Activated CD8-positive, alpha-beta memory T cell treated with anti-CD3 and anti-CD28 coated beads, Interleukin-2, amount 50 U/mL, for 24 hours (primary cell): ENCODE results near the gene ACBD6.

Experiments used
- DNase-seq: peaks from one replicate; pipeline ENCODE4 v3.0.0-alpha.2; 2020; ENCODE audit errors: extremely low read depth

ACBD6 gene

DNA sequence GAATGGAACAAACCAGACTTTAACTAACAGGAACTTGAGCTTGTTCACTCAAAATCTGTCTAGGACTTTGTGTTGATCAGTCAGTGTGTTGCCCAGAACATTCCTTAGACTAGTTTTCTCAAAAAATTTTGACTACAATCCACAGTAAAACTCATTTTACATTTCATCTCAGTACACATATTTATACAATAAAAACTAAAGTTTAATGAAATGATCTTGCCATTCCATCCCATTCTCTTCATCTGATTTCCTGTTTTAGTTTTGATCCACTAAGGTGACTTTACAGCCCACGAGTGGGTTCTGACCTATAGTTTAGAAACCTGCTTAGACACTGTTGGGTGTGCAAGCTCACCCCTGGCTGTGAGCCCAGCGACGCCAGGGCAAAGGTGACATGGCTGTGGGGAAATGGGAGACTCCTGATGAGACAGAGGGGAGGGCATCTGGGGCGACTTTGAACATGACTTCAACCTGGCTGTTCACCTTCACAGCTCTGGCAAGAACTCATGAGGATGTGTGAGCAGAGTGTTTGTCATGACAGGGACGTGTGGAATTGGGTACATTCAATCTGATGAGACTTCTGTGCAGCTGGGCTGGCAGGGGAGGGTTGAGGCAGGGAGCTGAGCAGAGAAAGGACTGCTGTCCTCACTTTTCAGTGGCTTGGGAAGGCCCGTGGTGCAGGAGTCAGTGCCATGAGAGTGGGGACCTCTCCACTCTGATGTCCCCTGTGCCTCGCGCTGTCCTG lies 231.7 kb downstream of the ACBD6 start:
- DNase-seq = no peak

DNA sequence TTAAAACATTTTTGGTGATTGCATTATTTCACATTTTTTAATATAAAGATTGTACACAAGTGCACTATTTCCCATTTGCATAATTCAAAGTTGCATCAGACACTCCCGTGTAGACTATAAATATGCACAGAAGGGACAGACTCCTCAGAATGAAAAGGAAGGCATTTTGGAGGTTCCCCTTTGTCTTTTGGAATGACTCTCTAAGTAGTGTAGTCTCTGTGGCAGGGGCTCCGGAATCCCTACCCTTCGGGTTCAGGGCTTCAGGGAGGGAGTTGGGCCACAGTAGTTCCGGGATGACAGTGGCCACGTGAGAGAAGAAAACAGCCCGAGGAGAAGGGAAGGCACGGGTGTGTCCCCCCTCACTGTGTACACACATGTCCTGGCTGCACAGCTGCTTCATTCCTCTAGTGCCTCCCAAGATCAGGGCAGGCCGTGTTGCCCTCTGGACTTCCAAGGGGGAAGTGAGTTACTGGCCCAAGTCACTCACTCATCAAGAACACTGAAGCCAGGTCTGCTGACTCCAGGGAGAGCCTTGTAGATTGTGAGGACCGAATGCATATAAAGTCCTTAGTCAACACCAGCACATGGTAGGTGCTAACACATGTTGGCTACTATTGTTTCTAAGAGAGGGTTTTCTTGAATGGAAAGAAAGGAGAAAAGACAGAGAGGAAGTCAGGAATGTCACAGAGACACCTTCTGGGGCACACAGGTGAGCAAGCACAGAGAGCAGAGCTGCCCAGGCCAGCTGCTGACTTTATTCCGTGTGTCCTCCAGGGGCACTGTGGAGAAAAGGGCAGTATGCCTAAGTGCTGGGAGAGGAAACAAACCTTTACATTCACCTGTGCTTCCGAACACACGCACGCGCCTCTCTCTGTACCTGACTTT lies 232.5 kb downstream of the ACBD6 start:
- no peak for DNase-seq

DNA sequence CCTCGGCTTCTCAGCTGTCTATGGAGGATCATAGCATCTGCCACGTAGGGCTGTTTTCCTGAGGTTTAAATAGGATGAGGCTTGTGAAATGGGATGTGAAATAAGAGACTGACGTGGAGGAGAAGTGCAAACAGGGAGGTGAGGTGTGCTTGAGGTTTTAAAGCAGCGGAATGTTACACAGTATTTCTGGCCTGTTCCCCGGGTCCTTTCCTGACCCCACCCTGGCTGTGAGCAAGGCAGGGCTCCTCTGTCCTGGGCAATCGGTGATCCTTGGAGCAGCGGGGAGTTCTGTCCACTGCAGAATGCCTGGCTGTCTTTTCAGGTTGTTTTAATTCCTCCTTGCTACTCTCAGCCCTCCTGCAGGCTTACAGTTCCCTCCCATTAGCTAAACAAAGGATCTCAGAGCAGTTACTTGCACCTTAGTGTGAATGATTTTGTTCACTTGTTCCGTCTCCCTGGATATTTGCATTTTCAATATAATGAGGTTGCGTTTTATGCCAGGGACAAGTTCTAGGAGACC lies 233.8 kb downstream of the ACBD6 start:
- DNase-seq = no peak

DNA sequence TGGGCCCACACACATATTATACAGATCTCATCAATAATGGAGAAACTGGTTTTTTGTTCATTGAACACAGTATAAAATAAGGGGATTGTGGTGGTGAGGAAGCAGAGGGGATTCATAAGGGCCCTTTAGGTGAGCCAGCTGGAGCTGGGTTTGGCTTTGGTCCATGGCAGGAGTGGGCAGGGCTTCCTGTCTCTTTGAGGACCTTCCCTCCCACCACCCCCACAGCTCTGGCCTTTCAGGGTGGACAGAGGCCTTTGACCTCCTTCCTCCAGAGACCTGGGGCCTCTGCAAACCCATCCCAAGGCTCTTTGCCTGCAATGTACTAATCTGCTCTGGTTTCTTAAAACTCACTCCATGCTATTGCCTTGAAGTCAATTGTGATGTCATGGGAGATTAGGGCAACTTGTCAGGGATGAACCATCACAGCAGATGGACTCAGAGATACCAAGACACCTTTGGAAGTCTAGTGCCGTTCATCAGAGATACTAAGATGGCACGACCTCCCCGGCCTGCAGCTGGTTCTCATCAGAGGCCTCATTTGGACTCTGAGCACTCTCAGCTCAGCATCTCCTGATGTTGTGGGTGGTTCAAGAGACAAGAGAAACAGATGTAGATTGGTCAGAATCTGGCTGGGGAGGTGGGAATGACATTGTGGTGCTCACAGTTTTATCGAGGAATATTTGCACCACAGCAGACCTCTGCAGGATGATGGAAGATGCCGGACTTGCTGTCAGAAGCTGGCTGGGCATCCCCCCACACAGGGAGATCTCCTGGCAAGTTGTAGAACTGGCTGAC lies 234.4 kb downstream of the ACBD6 start:
- DNase-seq = no peak

DNA sequence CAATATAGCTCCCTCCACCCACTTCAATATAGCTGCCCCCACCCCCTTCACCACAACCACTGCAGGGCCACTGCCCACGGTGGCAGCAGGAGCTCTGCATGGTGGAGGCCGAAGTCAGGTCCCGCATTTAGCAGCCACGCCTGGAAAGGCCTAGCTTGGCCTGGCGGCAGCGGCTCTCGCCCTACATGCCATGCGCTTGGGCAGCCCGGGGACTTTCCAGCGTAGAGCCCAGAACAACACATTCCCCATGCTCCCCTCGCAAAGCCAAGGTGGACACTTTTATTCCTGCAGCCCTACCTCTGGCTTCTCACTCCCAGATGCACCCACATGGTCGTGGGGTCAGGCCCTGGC lies 235.2 kb downstream of the ACBD6 start:
- no peak for DNase-seq

DNA sequence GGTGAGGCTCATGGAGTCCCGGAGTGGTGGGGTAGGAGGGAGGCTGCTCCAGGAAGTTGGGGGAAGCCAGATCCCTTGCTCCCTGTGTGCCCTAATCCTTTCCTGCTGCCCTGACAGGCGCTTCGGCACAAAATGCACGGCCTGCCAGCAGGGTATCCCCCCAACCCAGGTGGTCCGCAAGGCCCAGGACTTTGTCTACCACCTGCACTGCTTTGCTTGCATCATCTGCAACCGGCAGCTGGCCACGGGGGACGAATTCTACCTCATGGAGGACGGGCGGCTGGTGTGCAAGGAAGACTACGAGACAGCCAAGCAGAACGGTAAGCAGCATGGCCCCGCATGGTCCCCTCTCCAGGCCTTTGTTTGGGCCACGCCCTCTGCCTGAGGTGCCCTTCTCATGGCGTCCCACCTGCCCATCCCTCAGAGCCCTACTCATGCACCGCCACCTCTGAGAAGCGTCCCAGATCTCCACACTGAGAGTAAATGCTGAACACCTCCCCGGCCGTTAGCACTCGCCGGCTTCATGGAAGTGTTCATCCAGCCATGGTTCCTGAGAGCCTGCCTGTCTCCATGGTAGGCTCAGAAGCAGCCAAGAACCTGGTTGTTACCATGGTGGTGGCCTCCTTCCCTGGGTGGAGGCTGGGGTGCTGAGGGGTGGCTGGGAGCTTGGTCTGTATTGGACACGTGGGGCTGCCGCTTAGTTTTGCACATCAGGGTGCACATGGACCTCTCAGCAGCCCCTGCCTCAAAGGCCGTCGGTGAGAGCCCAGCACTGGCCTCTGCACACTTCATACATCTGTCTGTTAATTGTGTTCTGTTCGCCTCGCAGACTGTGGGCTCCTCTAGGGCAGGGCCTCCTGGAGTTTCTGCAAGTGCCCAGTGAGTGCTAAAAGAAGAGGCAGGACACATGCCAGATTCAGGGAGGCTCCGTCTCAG lies 235.8 kb downstream of the ACBD6 start:
- DNase-seq = no peak

DNA sequence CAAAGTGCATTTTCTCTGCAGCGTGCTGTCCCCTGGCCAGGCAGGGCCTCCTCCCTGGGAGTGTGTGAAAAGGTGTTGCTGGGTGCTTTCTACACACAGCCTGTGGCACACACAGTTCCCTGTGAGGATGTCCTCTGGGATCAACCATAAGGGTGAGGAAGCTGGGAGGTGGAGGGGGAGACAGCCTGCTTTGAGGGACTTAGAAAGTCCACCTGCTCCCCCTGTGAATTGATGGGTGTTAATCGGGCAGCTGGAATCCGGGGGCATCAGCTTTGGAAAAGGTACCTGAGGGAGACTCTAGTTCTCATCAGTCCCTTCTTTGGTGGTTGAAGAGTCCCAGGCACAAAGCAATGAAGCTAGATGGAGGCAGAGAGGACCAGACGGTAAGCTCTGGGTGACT lies 236.5 kb downstream of the ACBD6 start:
- no peak for DNase-seq

DNA sequence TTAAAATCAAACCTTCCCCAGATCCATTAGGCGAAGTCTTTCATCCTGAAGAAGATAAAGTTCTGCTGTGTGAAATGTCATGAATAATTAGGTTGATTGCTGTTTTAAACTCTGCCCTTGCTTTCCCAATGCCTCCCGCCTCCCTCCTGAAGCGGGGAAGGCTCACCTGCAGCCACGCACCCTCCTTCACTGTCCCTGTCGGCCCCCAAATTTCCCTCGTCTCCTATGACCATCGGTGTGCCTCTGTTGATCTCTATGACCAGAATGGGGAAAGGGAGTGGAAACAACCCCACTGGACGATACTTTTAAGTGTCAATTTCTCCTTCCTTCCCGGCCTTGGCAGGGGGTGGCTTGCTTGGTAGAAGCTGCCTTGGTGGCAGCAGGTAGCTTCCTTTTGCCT lies 237.2 kb downstream of the ACBD6 start:
- no peak for DNase-seq

DNA sequence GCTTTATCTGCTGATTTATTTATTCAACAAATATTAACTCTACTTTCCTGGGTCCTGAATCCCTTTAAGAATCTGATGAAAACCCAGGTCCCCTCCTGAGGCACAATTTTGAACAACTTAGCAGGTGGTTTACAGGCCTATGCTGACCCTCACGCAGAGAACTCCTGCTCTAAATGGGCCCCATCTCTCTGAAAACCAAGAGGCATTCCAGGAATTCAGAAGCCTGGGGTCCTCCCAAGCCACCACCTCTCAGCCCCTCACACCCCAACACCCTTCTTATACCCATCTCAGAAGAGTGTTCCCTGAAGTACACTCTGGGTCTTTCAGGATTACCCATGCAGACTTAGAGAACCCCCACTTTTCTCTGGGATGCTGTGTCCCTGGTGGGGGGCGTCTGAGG lies 237.8 kb downstream of the ACBD6 start:
- DNase-seq = no peak

DNA sequence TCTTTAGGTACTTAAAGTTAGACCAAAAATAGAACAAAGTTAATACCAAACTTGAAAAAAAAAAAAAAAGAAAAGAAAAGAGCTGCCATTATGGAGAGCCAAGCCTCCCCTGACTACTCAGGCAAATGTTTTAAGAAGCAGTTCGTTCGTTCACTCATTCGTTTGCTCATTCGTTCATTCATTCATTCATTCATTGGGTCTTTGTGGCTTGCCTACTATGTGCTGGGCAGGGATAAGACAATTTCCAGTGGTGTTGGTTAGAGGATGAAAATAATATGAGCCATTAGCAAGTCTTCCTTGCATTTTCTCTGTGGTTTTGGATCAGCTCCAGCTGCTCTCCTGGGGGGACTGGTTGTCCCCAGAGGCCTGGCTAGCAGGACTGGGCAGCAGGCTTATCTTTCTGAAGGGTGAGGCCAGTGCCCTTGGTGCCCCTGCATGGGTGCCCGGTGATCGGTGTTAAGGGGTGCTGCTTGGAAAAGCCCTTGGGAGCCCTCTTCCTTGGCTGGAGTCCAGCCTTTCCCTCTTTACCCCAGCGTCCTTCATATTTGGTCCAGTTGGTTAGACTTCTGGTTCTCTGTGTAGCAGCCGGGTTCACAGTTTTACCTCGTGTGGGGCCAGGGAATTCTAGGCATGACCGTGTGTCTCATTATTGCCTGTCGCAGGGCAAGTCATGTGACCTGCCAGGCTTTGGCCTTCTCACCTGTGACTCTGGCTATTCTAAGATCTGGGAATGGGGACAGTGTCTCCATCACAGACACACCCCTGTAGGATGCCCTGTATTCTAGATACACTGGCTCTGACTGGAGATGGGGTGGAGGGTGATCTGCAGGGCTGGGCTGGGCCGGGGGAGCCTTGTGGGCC lies 239.5 kb downstream of the ACBD6 start:
- no peak for DNase-seq

DNA sequence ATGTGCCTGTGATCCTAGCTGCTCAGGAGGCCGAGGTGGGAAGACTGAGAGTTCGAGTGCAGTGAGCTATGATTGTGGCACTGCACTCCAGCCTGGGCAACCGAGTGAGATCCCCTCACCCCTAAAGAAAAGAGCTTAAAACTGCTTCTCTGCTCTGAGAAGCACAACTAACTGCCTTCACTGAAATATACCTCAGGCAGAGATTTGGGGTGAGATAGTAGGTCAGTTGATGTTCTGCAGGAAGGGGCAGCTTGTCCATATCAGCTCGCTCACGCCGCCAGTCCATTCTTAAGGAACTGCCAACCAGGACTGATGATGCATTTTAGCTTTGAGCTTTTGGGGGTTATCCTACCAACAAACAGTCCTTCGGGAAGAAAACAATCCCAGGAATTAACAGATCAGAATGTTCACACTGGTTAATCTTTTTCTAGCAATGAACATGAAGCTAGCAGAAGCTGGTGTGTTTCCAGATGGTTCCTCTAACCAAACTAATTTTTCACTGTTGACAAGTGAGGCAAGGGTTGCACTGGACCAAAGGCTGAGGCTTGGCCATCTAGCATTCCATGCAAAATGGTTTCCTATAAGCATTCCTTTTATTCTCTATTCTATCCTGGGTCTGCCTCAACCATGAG lies 240.7 kb downstream of the ACBD6 start:
- DNase-seq = no peak

DNA sequence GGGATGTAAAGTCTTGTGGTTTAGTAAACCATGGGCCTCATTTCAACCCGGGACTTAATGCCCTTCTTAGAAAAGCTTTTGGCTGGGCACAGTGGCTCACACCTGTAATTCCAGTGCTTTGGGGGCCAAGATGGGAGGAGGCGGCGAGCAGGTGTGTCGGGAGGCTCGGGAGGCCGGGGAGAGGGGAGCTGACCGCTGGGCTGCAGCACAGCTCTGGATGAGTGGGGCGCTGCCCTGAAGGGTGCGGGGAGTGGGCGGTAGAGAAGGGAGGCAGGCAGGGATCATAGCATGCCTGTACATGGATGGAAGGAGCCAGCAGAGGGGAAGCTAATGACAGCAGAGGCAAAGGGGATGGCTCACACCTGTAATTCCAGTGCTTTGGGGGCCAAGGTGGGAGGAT lies 241.3 kb downstream of the ACBD6 start:
- no peak for DNase-seq

DNA sequence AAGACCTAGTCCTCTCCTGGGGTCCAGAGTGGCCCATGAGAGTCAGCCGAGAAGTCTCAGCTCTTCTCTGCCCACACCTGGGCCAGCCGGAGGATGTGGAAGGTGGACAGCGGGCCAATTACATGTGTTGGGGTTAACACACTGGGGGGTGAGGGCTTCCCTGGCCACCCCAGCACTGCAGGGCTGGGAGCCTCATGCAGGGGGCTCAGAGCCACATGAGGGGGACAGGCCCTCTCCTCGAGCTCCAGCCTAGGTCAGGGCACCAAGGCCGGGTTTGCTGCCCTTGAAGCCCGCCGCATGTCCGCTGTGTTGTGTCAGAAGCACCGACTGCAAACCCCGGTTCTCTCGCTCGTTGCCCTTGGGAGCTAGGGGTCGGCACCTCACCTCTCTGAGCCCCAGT lies 241.8 kb downstream of the ACBD6 start:
- no peak for DNase-seq

DNA sequence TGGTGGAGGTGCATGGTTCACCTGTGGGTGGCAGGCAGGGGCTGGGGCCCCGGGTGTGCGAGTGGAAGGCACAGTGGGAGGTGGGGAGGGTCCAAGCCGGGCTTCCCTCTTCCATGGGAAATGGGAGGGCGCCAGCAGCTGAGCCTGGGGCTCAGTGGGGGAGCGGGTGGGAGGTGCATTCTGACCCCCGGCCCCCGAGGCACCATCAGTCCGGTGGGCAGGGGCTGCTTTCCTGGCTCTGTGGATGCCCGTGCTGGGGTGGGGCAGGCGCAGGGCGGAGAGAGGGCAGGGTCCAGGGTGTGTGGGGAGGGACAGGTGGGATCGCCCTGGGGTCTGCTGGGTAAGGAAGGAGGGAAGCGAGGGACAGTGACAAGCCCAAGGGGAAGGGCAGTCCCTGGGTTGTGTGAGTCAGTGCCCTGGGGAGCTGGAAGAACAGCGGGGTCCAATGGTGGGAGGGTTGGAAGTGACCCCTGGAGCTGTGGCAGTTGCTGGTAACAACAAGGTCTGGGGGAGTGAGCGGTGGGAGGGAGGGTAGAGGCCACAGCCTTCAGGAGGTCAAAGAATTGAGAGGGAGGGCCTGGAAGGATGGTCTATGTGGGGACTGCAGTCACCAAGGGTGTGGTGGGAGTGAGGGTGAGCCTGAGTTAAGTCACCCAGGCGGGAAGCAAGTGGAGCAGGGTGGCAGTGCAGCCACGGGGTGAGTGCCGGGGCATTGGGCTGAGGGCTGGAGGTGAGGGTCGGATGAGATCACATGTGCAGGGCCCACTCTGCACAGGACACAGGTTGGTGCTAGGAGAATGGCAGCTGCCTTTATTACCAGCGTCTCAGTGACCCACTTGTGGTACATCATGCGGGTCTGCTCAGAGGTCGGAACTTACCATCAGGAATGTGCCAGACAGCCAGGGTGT lies 242.7 kb downstream of the ACBD6 start:
- DNase-seq = no peak

DNA sequence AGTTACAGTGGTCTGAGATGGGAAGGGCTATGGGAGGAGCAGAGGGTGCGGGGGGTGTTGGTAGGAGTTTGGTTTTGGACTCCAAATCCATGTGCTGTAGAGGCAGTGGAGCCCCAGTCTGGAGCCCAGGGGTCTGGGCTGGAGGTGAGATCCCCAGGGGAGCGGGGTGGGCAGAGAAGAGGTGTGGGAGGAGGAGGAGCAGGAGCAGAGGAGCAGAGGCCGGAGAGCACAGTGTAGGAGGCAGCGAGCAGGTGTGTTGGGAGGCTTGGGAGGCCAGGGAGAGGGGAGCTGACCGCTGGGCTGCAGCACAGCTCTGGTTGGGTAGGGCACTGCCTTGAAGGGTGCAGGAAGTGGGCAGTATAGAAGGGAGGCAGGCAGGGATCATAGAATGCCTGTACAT lies 243.4 kb downstream of the ACBD6 start:
- DNase-seq = no peak

DNA sequence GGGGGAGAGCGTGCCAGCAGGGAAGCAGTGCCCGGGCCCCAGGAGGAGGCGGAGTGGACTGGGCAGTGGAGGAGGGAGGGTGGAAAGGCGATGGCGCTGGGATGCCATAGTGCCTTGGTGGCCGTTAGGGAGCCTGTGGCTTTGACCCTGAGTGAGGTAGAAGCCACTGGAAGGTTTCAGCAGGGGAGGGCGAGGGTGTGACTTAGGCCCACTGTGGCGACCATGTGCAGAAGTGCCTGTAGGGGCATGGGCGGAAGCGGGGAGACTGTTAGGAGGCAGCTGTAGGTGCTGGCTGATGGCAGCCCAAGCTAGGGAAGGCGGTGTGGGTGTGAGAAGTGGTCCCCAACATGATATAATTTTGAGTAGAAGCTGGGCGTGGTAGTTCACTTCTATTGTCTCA lies 244.1 kb downstream of the ACBD6 start:
- no peak for DNase-seq

DNA sequence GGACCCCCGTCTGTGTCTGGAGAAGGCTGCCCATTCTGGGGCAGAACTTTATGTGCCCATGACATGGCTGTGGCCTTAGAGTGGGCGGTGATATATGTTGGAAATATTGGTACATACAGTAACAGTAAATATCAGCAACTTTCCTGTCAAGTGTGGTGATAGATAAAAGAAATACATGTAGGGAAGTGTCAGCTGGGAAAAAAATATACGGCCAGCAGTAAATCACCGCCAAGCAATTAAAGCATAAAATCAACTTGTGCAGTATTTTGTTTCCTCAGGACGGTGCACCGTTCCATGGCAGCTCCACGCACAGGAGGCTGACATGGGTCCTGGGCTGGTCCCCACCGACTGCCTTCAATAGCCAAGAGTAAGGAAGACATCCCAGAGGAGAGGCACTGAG lies 244.9 kb downstream of the ACBD6 start:
- DNase-seq = no peak

DNA sequence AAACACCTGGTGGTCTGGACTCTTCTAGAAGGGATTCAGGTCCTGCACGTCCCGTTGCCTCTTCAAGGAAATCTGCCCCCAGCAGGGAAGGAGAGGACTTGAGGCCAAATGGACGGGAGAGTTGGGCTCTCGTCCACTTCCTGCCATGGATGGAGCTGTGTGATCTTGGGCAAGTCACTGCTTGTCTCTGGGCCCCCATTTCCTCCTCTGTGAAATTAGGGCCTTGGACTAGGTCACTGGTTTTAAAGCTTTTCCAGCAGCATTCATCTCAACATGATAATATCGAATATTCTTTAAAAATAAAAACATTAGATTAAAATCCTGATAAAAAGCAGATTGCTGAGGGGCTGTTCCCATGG lies 245.4 kb downstream of the ACBD6 start:
- DNase-seq = no peak
